ENCODE measurements around the gene PMIS2.

Gene PMIS2

GRCh38 chr19:35585848-35586247, at the start of gene PMIS2:
TSS of gene PMIS2 (plus strand) at chr19:35586173. CDS start at chr19:35586260, 87 bp downstream.
- no peak for ATAC-seq
- DNase-seq, result peak; percentile 28

DNA sequence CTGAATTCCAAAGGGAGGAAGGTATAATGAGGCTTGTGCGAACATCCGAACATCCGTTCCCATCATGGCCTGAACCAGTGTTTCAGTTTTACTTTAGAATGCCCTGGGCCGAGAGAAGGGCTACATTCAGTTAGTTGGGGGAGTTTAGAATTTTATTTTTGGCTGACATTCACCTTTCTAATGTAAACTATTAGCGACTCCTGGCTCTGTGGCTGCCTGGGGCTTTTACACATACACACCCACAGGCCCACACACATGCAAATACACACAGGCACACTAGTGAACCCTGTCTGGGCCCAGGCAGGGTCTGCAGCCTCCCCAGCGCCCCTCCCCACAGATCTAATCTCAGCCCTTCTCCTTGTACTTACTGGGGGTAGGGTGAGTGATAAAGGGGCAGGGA, 46.7 kb upstream of the PMIS2 start:
- no peak for DNase-seq
- ATAC-seq, result no peak

DNA sequence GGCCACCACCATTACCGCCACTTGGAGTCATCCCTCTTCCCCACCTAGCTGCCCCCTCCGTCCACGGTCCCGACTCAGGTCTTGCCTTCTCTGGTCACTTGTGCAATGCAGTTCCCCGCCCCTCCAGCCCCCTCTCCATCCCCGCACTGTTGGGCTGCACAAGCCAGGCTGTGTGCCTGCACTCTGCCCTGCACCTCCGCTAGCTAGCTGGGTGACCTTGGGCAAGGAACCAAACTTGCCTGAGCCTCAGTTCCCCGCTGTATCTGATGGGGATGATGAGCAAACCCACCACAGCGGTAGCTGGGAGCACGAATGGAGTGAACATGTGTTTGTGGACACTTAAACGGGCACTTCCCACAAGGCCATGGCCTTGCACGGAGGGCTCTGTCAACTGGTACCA, 46.1 kb upstream of the PMIS2 start:
- no peak for ATAC-seq

GRCh38 chr19:35540356-35540927, 45.5 kb upstream of the PMIS2 start:
- ATAC-seq (no peak), DNase-seq (no peak)

More for the DNA sequence above, 46.1 kb upstream of the PMIS2 start:
- DNase-seq, result no peak

GRCh38 chr19:35542209-35542608, 43.8 kb upstream of the PMIS2 start:
- DNase-seq (no peak), ATAC-seq (no peak)

DNA sequence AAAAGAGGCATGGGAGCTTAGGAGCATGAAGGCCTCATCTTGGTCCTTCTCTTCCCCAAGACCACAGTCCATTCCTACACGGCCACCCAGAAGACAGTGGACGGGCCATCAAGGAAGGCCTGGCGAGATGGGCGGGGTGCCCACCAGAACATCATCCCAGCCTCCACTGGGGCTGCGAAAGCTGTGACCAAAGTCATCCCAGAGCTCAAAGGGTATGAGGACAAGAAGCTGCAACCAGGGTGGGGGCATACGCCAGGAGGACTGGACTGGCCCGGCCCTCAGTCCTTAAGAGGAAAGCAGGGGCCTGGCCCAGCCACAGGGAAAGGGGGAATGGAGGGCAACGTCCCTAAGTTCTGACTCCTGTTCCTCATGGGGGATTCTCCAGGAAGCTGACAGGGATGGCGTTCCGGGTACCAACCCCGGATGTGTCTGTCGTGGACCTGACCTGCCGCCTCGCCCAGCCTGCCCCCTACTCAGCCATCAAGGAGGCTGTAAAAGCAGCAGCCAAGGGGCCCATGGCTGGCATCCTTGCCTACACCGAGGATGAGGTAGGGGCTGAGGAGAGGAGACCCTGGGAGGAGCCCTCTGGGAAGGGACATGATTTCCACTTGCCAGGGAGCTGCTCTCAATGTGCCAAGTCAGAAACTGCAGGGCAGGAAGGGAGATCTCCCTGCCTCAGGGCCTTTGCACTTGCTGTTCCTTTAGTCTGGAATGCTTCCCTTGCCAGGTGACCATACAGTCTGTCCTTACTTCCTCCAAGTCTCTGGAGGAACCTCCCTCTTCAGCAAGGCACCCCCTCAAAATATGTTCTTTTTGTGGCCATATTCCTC, 42.5 kb upstream of the PMIS2 start:
- no peak for DNase-seq
- no peak for ATAC-seq

- DNase-seq (no peak), ATAC-seq (no peak)
These were observed 41.7 kb upstream of the PMIS2 start for GRCh38 chr19:35544110-35544802.

- DNase-seq (peak; percentile 94), ATAC-seq (peak; percentile 87)
These were observed 40.7 kb upstream of the PMIS2 start, which contains the start of gene TMEM147 for GRCh38 chr19:35545001-35545854. TSS of gene TMEM147 (plus strand) at chr19:35545626. CDS start at chr19:35545740, 114 bp downstream.

- peak; percentile 81 for ATAC-seq
- peak; percentile 79 for DNase-seq
These were observed 40.1 kb upstream of the PMIS2 start for GRCh38 chr19:35545855-35546381.

DNA sequence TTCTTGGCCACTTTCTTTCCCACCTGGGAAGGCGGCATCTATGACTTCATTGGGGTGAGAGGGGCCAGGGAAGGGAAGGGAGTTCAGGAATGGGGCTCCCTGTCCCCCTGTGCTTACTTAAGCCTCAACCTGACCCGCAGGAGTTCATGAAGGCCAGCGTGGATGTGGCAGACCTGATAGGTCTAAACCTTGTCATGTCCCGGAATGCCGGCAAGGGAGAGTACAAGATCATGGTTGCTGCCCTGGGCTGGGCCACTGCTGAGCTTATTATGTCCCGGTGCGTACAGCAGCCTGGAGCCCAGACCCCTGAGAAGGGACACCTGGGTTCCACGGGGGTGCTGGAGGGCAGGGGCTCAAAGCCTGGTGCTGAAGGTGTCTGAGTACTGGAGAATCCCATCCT, 39.4 kb upstream of the PMIS2 start:
- no peak for DNase-seq

DNA sequence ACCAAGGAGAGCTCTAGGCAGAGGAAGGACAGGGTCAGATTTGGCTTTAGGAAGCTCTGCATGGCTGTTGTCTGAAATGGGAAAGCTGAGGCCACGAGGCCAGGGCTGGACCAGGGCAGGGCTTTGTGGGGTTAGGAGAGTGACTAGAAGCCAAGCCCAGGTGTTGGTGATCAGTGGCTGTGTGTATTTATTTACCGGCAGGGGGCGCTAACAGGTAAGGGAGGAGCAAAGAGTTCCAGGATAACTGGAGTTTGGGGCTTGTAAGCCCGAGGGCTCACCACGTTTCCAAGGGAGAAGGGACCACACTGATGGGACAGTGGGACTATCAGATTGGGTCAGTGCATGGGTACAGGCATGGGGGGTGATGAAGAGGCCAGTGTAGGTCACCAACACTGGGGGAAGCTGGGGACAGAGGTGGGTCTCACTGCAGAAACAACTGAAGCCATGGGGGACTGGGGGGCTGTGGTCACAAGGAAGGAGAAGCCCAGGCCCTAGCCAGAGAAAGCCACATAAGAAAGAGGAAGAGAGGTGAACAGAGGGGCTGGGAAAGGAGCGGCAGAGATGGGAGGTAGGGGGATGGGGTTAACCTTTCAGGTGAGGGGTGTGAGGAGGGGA, 36.7 kb upstream of the PMIS2 start:
- ATAC-seq, result no peak

More for the DNA sequence above, 39.4 kb upstream of the PMIS2 start:
- no peak for ATAC-seq

GRCh38 chr19:35549879-35550523, 36.0 kb upstream of the PMIS2 start:
- no peak for ATAC-seq
- no peak for DNase-seq

More for the DNA sequence above, 36.7 kb upstream of the PMIS2 start:
- DNase-seq, result peak; percentile 63

DNA sequence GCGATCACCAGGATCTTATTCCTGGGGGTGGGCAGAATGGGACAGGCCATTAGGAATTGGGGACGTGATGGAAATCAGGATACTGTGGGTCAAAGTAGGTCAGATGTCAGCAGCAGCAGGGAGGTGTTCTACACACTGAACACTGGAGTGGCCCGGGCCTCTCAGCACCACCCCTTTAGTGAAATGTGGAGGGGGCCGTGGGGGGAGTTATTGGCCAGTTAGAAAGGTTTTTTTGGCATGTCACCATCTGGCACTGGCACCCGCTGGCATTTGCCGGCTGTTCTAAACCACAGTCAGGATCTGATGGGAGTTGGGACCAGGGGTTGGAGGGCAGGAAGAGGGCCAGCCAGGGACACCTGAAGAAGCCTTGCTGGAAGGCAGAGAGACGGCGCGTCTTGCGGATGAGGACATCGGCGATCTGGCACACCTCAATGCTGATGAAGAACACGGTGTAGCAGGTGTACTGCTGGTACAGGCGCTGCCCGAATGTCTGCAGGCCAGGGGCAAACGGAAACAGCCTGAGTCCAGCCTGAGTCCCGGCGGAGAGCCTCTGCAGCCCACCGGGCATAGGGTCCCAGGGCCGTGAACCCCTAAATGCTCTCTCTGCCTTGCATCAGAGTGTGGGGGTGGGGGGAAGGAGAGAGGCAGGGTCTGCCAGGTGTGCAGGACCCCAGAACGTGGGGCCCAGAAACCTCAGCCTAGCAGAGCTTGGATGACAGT, 34.7 kb upstream of the PMIS2 start:
- ATAC-seq, result no peak
- no peak for DNase-seq

- DNase-seq (no peak), ATAC-seq (no peak)
These were observed 33.2 kb upstream of the PMIS2 start for GRCh38 chr19:35552534-35553384.

DNA sequence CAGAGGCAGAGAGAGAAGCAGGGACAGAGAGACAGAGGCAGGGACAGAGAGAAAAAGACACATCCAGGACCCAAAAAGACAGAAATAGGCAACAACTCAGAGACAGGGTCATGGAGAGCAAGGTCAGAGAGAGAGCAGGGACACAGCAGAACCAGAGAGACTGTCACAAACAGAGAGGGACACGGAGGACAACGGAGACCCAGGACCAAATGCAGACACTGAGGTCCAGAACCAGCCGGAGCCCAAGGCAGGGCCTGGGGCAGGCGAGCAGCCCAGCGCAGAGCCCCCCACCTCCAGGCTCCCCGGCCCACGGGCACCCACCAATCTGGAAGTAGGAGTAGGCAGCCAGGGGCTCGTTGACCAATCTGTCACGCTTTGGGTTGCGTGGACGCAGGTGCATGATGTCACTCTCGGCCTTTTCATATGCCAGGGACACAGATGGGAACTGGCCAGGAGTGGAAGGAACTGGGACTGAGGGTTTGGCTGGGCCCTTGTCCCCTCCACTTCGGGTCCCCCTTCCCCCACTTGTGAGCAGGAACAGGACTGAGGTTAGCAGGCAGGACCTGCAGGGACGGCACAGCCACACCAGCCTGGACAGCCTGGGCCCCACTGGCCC, 32.5 kb upstream of the PMIS2 start:
- ATAC-seq, result no peak
- no peak for DNase-seq

GRCh38 chr19:35554076-35554475, 31.9 kb upstream of the PMIS2 start:
- DNase-seq (no peak), ATAC-seq (no peak)

DNA sequence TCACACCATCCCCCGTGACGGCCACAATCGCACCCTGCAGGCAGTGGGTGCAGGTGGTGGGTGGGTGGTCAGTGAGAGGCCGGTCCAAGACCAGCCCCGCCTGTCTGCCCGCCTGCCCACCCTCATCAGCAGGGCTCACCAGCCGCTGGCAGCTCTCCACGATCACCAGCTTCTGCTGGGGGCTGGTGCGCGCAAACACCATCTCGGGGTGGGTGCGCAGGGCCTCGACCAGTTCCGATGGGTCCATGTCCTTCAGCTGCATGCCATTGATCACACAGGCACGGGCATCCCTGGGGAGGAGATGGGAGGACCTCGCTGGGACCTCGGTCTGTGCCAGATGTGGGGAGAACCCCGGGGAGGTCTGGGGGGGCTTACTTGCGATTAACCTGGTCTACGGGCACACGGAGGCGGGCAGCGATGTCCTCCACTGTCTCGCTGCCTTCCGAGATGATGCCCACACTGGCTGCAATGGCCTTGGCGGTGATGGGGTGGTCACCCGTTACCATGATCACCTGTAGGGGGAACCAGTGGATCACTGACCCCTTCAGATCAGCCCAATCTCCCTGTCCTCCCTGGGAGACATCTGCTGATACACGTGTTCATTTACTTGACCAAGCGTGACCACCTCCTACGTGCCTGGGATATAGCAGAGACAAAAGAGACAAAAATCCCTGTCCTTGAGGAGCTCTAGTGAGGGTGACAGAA, 30.5 kb upstream of the PMIS2 start:
- DNase-seq (no peak), ATAC-seq (no peak)

DNA sequence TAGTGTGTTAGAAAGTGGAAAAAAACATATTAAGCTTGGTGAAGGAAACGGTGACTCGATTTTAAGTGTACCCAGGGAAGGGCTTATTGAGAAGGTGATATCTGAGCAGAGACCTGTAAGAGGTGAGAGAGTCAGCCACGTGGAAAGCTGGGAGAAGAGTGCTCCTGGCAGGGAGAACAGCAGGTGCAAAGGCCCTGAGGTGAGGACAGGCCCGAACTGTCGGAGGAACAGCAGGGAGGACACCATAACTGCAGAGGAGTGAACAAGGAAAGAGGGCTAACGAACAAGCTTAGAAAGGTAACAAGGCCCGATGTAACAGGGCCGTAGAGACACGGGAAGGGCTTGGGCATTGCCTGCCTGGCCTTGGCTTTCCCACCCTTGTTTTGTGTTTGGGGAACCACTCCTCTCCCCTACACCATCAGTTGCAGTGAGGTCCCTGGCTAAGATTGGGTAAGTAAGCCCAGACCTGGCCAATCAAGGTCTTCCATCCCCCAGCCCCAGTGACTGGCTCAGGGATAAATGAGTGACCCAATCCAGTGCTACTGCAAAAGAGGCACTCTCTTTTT, 29.9 kb upstream of the PMIS2 start:
- no peak for ATAC-seq
- no peak for DNase-seq

Data from stimulated activated naive CD8-positive, alpha-beta T cell treated with anti-CD3 and anti-CD28 coated beads, Interleukin-15, Interleukin-2, amounts not matched to agents 100 U/mL and 50 U/mL, for 24 hours (primary cell).